Endodermal cell (in vitro differentiated cells): ENCODE measurements around the gene E2F6. TPM values are rescaled to one million over a fixed set of nuclear protein-coding genes. Genes with fewer than 3 reads are reported as not detected.

Source experiments
- DNase-seq: peaks from one replicate; pipeline ENCODE4 v3.0.0-alpha.2; 2017
- H3K27ac ChIP-seq: 2 replicates; pipeline ENCODE4 v1.5.1; 2013; ENCODE audit warnings: mild to moderate bottlenecking, low read depth, low read length, moderate library complexity
- H3K27me3 ChIP-seq: 2 replicates; pipeline ENCODE4 v1.6.1; 2013; ENCODE audit warnings: mild to moderate bottlenecking, low read length, moderate library complexity; ENCODE audit not compliant: insufficient read depth, control insufficient read depth, poor library complexity, severe bottlenecking
- H3K36me3 ChIP-seq: 2 replicates; pipeline ENCODE4 v1.7.0; 2013; ENCODE audit warnings: mild to moderate bottlenecking, low read length, moderate library complexity; ENCODE audit not compliant: control insufficient read depth, insufficient read depth
- H3K4me1 ChIP-seq: one replicate; pipeline ENCODE4 v1.7.0; 2013; ENCODE audit warnings: low read length; ENCODE audit not compliant: control insufficient read depth, insufficient read depth
- H3K4me3 ChIP-seq: 2 replicates; pipeline ENCODE4 v1.5.1; 2013; ENCODE audit warnings: mild to moderate bottlenecking, low read length, moderate library complexity
- H3K9ac ChIP-seq: 2 replicates; pipeline ENCODE4 v1.6.1; 2013; ENCODE audit warnings: mild to moderate bottlenecking, low read length, moderate library complexity; ENCODE audit not compliant: poor library complexity, severe bottlenecking; ENCODE audit errors: extremely low read depth
- H3K9me3 ChIP-seq: 2 replicates; pipeline ENCODE4 v1.6.1; 2013; ENCODE audit warnings: mild to moderate bottlenecking, low read length, moderate library complexity; ENCODE audit not compliant: control insufficient read depth
- H3K27ac Mint-ChIP-seq: 2 replicates; pipeline ENCODE4 v1.8.0; 2020; ENCODE audit warnings: mixed read lengths
- H3K27me3 Mint-ChIP-seq: 2 replicates; pipeline ENCODE4 v1.8.0; 2021; ENCODE audit warnings: mild to moderate bottlenecking, mixed read lengths; ENCODE audit not compliant: insufficient read depth
- H3K36me3 Mint-ChIP-seq: 2 replicates; pipeline ENCODE4 v1.8.0; 2020; ENCODE audit warnings: low read depth, mixed read lengths
- H3K4me1 Mint-ChIP-seq: 2 replicates; pipeline ENCODE4 v1.8.0; 2020; ENCODE audit warnings: mixed read lengths
- H3K4me3 Mint-ChIP-seq: 2 replicates; pipeline ENCODE4 v1.8.0; 2020; ENCODE audit warnings: mild to moderate bottlenecking, moderate library complexity, mixed read lengths
- H3K9me3 Mint-ChIP-seq: 2 replicates; pipeline ENCODE4 v1.8.0; 2020; ENCODE audit warnings: mild to moderate bottlenecking, mixed read lengths
- CTCF ChIP-seq: fragments of 200-600 bp; sonication (generic); conservative IDR thresholded peaks from 2 replicates; pipeline ENCODE4 v1.5.0; 2021; ENCODE audit warnings: antibody characterized with exemption, mild to moderate bottlenecking
- WGBS, 2 experiments: methylation state at CpG; one replicate each; pipeline versions ENCODE4 v1.1.5 to v1.1.7; 2013; ENCODE audit warnings: missing lambda C conversion rate in 2 of 2, mixed read lengths in 1 of 2; ENCODE audit not compliant: insufficient coverage in 1 of 2, insufficient read length in 1 of 2; 5-methylcytosine and 5-hydroxymethylcytosine counted together
- total RNA-seq, 2 donors: library from RNA; stranded (reverse); fragmentation: NEBNext Ultra II Directional in 1 of 2; extraction: Animal tissue kit (Norgen Biotek cat#: 25700) in 1 of 2; gene quantifications; 2 replicates in 1 of 2; 3 replicates in 1 of 2; pipeline ENCODE4 v1.2.1, GENCODE V29; 2021

E2F6 gene
- total RNA-seq, 2 donors from 2014 or later, result 24.9 to 30.3 TPM

DNA sequence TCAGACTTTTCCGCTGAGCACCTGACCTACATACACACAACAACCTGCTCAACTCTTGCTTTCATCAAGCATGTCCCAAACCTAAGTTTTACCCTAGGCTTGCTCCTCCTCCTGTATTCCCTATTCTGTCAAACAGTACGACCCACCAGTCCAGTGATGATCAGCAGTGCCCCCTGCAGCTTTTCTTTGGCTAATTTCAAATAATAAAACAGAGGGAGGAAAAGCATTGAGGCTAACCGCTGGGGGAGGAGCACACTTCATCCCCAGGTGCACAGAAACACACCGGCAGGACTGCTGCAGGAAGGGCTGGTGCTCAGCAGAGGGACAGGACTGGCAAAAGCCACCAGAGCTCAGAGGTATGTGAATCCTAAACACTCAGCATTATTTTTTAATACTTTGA, 21.2 kb downstream of the E2F6 start:
- no peak for DNase-seq
- Histone ChIP-seq H3K36me3 (peaks cover 85% of the 10 kb centered on the region), H3K4me1 (no peaks in the 10 kb centered on the region), H3K4me3 (no peak overlapping the region), H3K27ac (no peak overlapping the region), H3K27me3 (no peaks in the 10 kb centered on the region), H3K9me3 (peaks cover 46% of the 10 kb centered on the region), H3K9ac (no peak overlapping the region)
- no peaks in the 10 kb centered on the region for H3K27me3 Mint-ChIP-seq
- no peak overlapping the region for H3K4me3 Mint-ChIP-seq
- no peak for TF ChIP-seq CTCF
- H3K4me1 Mint-ChIP-seq, result no peaks in the 10 kb centered on the region
- no peak overlapping the region for H3K27ac Mint-ChIP-seq
- peaks cover 36% of the 10 kb centered on the region for H3K9me3 Mint-ChIP-seq
- peaks cover 72% of the 10 kb centered on the region for H3K36me3 Mint-ChIP-seq
- WGBS, 2 experiments, result 97 to 100% methylated on average over 3 to 4 of the region's 4 CpGs

- Histone ChIP-seq H3K9ac (no peak overlapping the region), H3K4me1 (no peaks in the 10 kb centered on the region), H3K4me3 (no peak overlapping the region), H3K27me3 (no peaks in the 10 kb centered on the region), H3K36me3 (peaks cover 57% of the 10 kb centered on the region), H3K27ac (no peak overlapping the region), H3K9me3 (peaks cover 57% of the 10 kb centered on the region)
- no peak overlapping the region for H3K4me3 Mint-ChIP-seq
- no peak overlapping the region for H3K27ac Mint-ChIP-seq
- H3K36me3 Mint-ChIP-seq, result peaks cover 72% of the 10 kb centered on the region
- no peak for DNase-seq
- H3K9me3 Mint-ChIP-seq, result peaks cover 57% of the 10 kb centered on the region
- 97% methylated on average over 7 to 9 of the region's 9 CpGs for WGBS, 2 experiments
- TF ChIP-seq CTCF, result no peak
- H3K27me3 Mint-ChIP-seq, result peaks cover 18% of the 10 kb centered on the region
- no peaks in the 10 kb centered on the region for H3K4me1 Mint-ChIP-seq
Observed at GRCh38 chr2:11438555-11439080, 27.3 kb downstream of the E2F6 start.

GRCh38 chr2:11437602-11438001, 28.4 kb downstream of the E2F6 start:
- WGBS, 2 experiments, result 96 to 97% methylated on average over 5 of the region's 5 CpGs
- Mint-ChIP-seq H3K9me3 (peaks cover 56% of the 10 kb centered on the region), H3K27ac (no peak overlapping the region), H3K4me1 (no peaks in the 10 kb centered on the region), H3K4me3 (no peak overlapping the region), H3K27me3 (peaks cover 24% of the 10 kb centered on the region), H3K36me3 (peaks cover 68% of the 10 kb centered on the region)
- Histone ChIP-seq H3K4me1 (no peaks in the 10 kb centered on the region), H3K27ac (no peak overlapping the region), H3K9ac (no peak overlapping the region), H3K9me3 (peaks cover 53% of the 10 kb centered on the region), H3K27me3 (no peaks in the 10 kb centered on the region), H3K4me3 (no peak overlapping the region), H3K36me3 (peaks cover 49% of the 10 kb centered on the region)
- no peak for TF ChIP-seq CTCF
- DNase-seq, result no peak
